ENCODE results near the gene EFHD2.
"Not testable (repeated sequence)": the region's sequence is repeated elsewhere in the genome, so short reads cannot be mapped to it uniquely, and the experiment has no call there.

Gene EFHD2

DNA sequence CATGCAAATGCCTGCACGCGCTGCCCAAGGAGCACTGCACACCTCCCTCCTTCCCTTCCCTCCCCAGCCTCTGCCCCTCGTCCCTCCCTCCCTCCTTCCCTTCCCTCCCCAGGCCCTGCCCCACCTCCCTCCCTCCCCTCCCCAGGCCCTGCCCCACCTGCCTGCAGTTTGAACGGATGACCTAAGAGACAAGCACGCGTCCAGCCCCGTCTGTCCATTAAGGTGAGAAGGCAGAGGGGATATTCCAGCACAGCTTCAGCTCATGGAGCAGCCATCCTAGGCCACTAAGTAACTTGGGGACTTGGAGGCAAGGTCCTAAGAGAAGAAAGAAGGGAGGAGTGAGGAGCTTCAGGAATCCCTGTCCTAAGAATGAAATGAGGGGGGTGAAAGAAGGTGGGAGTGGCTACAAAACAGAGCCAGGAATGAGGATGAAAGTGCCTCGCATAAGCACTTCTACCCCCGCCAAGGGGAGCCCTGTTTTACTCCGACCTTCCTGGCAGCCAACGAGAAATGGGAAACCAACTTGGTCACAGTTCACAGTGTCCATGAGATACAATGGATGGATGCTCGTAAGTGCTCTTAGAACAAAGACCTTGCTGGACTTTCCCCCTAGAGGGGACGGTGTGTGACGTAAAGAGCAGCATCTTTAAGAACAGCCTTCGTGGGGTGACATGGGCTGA, 21.3 kb upstream of the EFHD2 start:
- no peak for DNase-seq (ENCODE audit: low read depth)

DNA sequence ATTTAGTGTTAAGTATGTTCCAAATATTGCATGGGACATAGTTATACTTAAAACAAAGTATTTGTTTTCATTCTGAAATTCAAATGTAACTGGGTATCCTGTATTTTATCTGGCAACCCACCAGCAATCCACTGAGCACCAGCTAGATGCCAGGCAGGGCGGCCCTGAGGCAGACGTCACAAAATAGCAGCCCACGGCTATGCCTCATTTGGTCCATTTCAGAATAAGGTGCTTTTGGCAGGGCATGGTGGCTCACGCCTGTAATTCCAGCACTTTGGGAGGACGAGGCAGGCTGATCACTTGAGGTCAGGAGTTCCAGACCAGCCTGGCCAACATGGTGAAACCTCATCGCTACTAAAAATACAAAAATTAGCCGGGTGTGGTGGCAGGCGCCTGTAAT, 19.9 kb upstream of the EFHD2 start:
- not testable (repeated sequence) for DNase-seq (ENCODE audit: low read depth)

- no peak for DNase-seq (ENCODE audit: low read depth)
Observed at GRCh38 chr1:15390667-15391066, 19.0 kb upstream of the EFHD2 start.

GRCh38 chr1:15391366-15391765, 18.3 kb upstream of the EFHD2 start:
- no peak for DNase-seq (ENCODE audit: low read depth)

GRCh38 chr1:15393475-15394257, 16.0 kb upstream of the EFHD2 start:
- DNase-seq (ENCODE audit: low read depth) = no peak

GRCh38 chr1:15394258-15394690, 15.4 kb upstream of the EFHD2 start:
- no peak for DNase-seq (ENCODE audit: low read depth)

DNA sequence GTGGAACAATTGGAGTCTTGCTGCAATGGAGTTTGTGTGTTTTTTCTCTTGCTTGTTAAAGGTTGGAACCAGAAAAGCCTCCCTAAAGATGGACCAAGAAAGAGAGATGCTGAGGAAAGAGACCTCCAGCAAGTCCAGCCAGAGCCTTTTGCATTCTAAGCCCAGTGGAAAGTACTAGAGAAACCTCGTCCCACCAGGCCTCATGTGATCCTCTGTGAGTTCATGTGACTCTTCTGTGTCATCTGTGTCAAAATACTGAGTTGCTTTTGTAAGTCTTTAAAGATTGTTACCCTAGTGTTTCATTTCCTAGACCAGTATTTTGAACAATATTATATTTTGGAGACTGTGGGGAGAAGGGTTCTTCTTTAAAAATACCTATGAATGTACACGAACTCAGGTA, 12.5 kb upstream of the EFHD2 start:
- DNase-seq (ENCODE audit: low read depth) = no peak

GRCh38 chr1:15399710-15400109, 10.0 kb upstream of the EFHD2 start:
- no peak for DNase-seq (ENCODE audit: low read depth)

DNA sequence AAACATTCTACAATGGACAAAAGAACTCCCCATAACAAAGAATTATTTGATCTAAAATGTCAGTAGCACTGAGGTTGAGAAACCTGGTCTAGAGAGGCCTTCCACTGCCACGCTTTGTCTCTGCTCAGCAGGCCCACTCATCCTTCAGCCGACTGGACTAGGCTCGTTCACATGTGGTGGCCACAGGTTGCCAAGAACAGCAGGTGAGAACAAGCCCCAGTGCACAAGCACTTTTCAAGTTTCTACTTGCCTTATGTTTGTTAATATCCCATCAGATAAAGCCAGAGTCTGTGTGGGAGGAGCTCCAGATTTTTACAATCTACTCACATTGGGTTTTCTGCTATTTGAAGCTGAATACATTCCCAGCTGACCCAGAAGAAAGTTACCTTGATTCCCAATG, 9.1 kb upstream of the EFHD2 start:
- DNase-seq (ENCODE audit: low read depth) = no peak

GRCh38 chr1:15401391-15402055, 8.2 kb upstream of the EFHD2 start:
- no peak for DNase-seq (ENCODE audit: low read depth)

- no peak for DNase-seq (ENCODE audit: low read depth)
Observed at GRCh38 chr1:15402809-15403450, 6.8 kb upstream of the EFHD2 start.

DNA sequence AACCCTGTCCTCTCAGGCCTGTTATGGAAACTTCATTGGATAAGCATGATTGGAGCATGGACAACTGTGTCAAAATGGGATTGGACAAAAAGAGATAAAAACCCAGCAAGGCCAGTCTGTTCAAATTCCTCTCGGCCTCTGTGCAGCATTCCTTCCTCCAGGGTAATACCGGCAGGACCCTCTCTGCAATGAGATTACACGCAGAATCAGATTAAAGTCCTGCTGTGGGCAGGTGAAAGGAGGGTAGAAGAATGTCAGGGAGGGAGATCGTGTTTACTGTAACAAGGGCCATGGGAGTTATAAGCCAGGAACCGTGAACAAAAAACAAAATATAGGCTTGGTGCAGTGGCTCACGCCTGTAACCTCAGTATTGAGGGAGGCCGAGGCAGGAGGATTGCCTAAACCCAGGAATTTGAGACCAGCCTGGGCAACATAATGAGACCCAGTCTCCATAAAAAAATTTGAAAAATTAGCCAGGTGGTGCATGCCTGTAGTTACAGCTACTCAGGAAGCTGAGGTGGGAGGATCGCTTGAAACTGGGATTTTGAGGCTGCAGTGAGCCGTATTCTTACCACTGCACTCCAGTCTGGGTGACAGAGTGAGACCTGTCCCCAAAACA, 5.6 kb upstream of the EFHD2 start:
- no peak for DNase-seq (ENCODE audit: low read depth)

- no peak for DNase-seq (ENCODE audit: low read depth)
Observed at GRCh38 chr1:15405106-15405850, 4.4 kb upstream of the EFHD2 start.

GRCh38 chr1:15406614-15407559, 2.8 kb upstream of the EFHD2 start:
- DNase-seq (ENCODE audit: low read depth) = no peak

DNA sequence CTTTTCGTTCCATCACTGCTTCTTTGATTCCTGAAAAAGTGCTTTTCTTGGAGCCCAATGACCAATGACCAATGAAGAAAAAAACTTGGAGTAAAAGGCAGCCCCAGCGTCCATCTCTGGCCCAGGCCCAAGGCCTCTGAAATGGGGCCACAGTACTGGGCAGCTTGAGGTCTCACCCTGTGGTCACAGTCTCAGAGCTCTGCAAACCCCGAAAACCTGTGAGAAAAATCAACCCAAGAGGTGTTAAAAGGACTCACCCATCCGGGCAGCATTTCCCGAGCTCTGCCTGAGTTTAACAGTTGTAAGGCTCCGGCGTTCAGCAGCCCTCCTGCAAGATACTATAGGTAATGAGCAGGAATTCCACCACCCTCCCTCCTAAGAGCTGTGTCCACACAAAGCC, 2.1 kb upstream of the EFHD2 start:
- no peak for DNase-seq (ENCODE audit: low read depth)

DNA sequence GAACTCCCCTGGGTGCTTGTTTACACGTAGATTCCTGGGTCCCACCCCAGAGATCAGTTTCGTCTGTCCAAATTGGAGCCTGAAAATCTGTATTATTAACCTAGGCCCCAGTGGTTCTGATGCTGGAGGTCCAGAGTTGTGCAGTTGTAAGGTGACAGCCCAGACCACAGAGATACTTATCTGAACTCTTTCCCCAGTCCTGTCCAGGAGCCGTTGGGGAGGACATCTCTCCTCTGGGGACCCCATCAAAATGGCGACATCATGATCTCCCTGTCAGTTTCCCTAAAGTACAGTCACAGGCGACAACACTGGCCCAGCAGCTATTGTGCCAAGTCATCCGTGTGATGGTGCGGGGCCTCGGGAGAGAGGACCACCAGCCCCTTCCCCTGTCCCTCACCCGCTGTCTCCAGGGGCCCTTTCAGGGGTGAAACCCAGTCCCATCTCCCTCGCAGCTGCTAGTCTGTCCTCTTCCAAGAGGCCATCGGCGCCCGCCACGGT, 749 bp upstream of the EFHD2 start:
- DNase-seq (ENCODE audit: low read depth) = no peak

GRCh38 chr1:15410223-15410883, 665 bp downstream of the EFHD2 start:
- DNase-seq (ENCODE audit: low read depth) = no peak

DNA sequence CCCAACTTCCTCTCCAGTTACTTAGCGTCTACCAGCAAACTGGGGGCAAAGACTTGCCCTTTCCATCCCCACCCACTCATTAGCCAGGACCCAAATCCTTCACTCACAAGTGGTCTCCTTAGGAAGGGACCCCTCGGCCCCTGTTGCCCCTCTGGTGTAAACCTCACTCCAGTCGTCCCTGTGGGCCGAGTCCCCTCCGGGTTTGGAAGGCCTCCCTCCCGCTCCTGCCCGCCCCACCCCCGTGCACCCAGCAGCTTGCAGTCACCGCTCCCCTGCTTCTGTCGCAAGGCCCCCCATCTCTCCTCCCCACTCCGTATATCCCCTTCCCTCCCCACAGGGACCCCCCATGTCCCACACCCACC, 1.2 kb downstream of the EFHD2 start:
- no peak for DNase-seq (ENCODE audit: low read depth)

DNA sequence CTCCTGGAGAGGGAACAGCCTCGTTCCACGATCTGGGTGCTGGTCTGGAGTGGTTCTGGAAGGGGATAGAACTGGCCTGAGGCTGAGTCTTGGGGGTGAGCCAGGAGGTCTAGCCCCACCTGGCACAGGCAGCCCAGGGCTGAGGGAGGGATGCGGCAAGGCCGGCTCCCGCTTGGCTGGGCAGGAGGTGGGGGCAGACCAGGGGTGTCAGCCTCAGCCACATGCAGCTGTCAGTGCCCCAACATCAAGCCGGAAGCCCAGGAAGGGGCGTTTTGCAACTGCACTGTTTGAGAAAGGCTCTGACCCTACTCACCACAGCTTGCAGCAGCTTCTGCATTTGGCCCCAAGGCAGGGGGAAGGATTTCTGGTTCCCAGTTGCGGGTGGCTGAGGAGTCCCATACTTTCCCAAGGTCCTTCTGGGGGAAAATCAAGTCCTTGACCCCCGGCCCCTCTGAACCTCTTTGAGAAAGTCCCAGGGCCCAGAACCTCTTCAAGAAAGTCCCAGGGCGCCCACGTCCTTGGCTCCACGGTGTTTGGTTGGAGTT, 2.0 kb downstream of the EFHD2 start:
- DNase-seq (ENCODE audit: low read depth) = no peak
